CD4-positive, alpha-beta T cell treated with Interleukin-15 for 4 hours (primary cell): ENCODE results near the gene ERC1.

Experiments
- DNase-seq: peaks from one replicate; pipeline ENCODE4 v3.0.0-alpha.2; 2020; ENCODE audit warnings: low spot score

Gene ERC1

DNA sequence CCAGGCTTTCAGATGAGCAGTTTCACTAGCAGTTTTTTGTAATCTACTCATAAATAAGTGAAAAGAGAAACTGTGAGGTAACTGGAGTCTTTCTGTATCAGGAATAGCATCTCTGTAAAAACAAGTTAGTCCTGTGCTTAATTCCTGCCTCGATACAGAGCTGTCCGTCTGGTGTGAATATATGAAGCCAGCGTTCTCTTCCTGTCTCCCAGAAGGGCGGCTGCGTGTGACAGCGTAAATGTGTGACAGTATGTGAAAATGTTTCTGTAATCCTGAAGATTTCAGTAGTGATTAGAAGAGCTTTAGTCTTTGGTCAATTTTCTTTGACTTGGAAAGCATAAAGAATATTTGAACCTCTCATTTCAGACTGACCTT is 453.1 kb downstream of the ERC1 start:
- no peak for DNase-seq

DNA sequence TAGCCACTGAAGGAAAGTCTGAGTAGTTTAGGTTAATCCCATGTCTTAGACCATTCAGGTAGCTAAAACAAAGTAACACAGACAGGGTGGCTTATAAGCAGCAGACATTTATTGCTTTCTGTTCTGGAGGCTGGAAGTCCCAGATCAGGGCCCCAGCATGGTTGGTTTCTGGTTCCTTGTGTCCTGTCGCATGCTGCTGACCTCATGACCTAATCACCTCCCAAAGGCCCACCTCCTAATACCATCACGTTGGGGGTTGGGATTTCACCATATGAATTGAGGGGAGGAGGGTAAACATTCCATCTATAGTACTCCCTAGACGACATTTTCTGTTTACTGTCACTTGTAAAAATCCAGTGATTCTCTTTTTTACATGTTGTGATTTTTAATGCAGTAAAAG is 454.8 kb downstream of the ERC1 start:
- no peak for DNase-seq

DNA sequence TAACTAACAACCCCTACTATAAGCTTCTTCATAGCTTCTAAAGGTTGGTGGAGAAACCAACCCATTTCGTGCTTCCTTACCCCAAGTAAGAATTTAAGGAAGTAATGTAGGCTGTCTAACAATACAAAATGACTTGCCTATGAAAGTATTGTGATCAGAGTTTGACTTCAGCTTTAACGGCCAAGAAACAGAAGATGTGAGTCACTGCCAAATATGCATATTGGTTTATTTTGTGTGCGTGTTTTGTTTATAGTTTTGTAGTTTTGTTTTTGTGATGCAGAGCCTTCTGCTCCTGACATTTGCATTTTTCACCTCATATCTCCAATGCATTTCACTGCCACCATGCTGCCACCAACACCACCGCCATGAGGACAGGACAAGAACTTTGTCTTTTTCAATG is 457.3 kb downstream of the ERC1 start:
- DNase-seq = no peak

DNA sequence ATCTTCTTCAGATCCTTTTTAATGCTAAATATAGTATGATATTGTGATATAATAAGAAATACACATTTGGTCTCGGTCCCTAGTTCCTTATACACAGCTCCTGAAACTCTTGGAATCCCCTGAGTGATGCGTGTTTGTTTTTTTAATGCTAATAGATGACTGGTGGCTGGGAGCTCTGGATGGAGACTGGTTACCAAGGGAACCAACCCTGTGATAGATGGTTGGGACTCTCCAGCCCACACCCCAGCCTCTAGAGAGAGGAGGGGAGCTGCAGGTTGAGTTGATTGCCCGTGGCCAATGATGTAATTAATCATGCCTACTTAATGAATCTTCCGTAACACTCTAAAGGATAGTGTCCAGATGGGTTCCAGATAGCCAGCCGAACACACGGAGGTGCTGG is 462.8 kb downstream of the ERC1 start:
- no peak for DNase-seq

DNA sequence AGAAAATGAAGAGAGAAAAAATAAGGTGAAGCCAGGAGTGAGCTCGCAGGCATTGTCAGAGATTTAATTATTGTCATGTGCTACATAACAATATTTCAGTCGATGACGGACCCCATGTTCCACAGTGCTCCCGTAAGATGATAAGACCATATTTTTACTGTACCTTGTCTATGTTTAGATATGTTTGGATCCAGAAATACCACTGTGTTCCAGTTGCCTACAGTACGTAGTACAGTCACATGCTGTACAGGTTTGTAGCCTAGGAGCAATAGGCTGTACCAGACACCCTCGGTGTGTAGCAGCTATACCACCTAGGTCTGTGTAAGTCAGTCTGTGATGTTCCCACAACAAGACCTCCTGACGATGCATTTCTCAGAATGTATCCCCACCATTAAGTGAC is 465.9 kb downstream of the ERC1 start:
- DNase-seq = no peak

DNA sequence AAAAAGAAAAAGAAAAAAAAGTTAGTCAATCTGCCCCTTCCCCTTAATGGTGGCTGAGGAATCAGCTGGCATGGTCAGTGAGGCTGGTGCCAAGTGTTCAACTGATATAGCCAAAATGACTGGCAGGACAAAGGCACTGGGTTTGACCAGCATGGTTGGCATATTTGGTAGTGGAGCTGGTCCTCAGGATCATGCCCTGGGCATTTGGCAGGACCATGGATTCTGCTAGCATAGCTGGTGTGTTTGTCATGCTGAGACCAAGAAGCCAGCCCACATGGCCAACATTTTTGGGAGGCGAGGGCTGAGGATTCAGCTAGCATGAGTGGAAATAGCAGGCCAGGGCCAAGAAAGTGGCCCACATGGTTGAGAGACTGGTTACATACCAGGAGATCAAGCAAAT is 466.9 kb downstream of the ERC1 start:
- no peak for DNase-seq

DNA sequence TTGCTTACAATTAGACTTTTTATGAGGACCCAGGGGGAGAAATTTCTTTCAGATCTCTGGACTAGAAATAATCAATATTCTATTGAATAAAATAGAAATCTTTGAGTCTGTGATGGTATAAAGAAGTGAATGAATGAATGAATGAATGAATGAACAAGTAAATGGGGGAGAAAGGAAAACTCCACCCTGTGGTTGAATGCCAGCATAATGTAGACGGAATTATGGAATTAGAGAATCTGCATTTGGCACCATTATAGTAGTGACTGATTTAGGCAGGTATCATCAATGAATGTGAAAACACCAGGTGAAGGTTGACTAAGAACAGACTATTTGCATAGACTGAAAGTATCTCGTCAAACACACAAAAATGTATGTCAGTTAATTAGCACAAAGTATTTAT is 468.3 kb downstream of the ERC1 start:
- no peak for DNase-seq

DNA sequence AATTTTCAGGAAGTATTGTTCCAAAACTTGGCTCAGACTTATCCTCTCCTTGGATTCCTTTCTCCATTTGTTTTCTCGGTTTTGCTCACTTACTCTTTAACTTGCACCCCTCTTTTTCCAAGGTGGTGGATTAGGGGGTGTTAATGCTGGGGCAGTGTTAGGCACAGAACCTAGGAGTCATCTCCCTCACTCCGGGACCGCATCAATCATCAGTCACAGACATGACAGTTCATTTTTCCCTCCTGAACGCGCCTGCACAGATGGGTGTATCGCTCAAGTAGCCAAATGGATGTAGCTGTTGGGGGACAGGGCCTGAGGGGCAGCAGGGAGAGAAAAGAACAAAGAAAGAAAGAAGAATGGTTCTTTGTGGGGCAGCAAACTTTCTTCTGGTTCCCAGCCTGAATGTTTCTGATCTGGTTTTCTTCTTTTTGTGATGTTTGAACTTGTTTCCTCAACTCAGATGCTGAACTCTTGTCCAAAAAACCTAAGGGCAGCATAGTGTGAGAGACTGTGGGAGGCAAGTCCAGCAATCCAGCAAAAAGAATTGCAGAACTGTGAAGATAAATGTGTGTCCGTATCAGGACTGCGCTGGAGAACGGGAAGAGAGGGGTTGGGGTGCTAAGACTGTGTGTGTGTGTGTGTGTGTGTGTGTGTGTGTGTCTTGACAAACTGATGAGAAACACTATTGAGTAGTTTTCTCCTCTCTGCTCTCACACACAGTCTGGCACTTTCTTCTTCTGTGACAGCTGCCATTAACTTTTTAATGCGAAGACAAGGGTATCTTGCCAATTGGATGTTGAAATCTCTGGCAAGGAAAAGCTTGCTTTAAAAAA is 472.3 kb downstream of the ERC1 start:
- DNase-seq = no peak

DNA sequence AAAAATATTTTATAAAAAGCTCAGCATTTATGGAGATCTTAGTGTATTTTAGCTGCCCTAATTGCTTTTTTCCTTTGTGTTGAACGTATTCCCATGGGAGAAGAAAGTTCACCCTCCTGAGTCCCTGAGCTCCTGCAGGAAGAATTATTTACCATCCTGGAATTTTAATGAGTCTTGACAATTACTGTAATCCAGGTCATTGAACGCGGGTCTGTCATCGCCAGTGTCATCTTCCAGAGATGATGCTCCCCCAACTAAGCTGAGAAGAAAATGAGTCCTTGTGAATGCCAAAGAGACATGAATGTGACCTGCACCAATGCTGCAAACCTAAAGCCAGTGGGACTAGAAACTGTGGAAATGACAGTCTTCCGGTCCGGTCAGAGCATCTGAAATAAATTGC is 473.9 kb downstream of the ERC1 start:
- DNase-seq = no peak

DNA sequence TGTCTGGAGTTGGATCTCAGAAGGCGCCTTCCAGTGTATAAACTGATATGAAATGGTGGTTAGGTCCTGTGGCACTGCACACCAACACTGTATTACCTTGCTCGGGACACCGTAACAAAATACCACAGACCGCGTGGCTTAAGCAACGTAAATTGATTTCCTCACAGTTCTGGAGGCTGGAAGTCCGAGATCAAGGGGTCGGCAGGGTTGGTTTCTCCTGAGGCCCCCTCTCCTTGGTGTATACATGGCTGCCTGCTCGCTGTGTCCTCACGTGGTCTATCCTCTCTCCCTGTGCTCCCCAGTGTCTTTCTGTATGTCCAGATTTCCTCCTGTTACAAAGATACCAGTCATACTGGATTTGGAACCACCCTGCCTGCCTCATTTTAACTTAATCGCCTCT is 475.0 kb downstream of the ERC1 start:
- DNase-seq = no peak

DNA sequence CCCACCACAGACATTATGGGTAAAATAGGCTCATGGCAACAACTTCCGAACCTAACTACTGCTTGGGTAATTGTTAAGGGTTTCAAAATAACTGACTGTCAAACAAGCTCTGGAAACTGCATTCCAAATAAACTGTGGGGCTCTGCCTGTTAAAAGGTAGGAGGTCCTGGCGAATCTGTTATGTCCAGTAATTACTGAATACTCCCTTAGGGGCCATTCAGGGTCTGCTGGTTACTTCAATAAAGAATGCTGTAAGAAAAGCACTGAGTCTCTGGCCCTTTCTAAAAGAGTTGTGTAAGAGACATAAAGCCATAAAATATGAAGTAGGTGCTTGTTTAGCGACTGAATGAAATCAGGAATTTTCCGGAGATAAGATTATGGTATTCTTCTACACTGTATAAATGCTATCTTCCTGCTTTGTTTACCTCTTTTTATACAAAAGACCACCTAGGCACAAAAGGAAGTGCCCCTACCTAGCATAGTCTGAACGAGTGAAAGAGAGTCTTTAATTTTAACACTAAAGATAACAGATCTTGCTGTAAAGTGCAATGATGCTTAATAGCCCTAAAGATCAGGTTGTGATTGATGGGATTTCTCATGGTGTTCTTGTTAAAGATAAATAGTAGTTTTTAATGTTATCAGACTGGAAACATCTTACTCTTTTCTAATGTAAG is 475.6 kb downstream of the ERC1 start:
- no peak for DNase-seq

DNA sequence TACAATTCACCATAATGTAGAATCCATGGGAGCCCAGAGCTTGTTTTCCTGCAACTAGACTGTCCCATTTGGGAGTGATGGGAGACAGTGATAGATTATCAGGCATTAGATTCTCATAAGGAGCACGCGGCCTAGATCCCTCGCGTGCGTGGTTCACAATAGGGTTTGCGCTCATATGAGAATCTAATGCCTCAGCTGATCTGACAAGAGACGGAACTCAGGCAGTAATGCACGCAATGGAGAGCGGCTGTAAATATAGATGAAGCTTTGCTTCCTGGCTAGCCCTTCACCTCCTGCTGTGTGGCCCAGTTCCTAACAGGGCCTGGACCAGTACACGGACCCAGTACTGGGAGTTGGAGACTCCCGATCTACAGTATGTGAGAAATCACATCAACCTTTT is 476.7 kb downstream of the ERC1 start:
- no peak for DNase-seq

DNA sequence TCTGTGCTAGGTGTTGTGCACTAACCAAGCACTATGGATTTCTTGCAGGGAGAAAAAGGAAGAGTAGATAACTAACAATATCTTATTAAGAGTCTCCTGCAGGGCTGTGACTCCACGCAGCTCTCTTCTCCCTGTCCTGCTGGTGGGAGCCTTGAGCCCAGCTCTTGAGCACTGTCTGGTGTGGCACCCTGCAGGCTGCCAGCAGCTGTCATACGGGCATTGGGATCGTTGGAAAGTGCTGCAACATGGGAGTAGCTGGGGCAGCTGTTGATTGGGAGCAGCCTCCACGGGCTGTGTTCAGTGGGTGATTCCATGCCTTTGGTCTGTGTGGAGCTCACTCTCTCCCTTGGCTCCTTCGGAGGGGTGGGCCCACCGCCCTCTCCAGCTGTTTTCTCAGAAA is 478.0 kb downstream of the ERC1 start:
- no peak for DNase-seq

DNA sequence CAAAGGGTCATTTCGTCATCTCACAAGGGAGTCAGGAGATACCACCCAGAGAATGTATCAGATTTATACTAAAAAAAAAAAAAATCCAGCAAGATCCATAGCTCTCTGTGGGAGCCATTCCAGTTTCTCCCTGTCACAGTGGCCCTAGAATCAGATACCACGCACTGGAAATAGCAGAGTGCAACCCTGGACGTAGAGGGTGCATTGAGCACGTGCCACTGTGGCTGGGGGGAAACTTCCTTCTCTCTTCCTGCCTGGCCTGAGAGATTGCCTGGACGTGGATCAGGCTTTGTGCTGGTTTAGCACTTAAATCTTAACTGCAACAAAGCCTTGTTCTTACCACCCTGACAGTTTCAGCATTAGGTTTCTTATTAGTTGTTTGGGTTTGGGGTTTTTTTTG is 479.0 kb downstream of the ERC1 start:
- DNase-seq = no peak

DNA sequence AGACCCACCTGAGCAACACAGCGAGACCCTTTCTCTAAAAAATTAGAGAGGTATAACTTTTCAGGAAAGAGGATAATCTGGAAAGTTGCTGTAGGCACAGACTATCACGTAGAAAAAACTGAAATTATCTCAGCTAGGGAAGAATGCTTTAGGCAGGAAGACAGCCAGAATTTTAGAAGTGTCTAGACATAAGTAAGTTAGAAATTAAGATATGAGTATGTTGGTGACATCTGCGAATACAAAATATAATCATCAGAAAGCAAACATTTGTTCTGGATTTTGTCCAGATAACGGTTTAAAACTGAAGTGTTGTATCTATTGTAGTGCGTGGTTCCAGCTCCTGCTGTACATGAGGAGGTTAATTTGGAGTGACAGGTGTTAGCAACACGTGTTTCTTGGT is 480.2 kb downstream of the ERC1 start:
- DNase-seq = no peak

DNA sequence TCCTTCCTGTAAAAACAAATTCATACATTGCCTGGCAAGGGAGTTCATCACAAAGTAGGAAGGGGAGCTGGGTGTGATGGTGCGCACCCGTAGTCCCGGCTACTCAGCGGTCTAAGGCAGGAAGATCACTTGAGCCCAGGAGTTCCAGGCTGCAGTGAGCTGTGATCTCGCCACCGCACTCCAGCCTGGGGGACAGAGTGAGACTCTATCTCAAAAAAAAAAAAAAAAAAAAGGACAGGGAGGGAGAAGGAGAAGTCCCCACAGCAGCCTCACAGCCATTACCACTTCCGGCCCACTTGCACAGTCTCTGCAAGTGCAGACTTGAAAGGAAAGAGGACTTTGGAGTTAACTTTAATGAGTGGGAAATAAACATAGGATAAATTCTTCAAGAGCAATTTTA is 482.4 kb downstream of the ERC1 start:
- peak; percentile 8 for DNase-seq

DNA sequence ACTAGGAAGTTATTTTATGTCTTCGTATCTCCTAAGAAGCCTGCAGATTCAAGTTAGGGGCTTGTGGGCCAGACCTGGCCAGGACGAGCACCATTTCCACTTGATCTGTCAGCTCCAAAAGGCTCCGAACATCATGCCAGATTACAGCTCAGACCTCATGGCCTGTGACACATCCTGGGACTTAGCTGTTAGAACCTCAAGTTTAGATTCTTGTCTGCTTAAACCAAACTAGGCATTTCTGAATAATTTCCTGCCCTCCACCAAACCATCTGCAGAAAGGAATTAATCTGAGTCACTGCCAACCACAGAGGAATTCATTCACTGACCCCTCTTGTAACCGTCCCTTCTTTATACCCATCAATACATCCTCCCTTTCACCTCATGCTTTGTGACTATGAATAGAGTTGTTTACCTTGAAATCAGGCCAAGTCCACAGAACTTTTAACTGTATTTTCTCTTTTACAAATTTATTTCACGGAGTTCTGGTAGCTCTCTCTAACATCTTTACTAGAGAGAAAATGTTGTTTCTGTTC is 483.1 kb downstream of the ERC1 start:
- DNase-seq = peak; percentile 5

DNA sequence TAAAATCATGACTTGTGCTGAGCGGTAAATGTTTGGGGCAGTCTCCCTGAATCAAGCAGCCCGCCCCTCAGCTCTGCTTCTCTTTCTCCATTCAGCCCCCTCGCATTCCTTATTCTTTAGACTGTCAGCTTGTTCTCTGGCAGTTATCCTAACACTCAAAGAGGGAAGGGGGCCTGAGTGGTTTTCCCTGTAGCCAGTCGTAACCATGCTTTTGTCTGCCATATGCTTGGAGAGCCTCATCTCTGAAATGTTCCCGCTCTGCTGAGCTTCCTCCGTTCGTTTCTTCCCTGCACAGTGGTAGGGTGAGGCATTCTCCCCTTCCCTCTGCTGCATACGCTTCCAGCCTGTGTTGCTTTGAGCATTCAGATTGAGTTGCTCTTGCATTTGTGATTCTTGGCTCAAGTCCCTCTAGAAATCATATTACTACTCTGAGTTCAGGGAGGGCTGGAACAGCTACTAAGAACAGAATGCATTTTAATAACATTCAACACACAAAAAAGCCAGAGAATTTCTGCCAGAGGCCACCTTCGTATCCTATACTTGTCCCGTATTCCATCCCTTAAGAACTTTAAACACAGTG is 483.6 kb downstream of the ERC1 start:
- DNase-seq = no peak

DNA sequence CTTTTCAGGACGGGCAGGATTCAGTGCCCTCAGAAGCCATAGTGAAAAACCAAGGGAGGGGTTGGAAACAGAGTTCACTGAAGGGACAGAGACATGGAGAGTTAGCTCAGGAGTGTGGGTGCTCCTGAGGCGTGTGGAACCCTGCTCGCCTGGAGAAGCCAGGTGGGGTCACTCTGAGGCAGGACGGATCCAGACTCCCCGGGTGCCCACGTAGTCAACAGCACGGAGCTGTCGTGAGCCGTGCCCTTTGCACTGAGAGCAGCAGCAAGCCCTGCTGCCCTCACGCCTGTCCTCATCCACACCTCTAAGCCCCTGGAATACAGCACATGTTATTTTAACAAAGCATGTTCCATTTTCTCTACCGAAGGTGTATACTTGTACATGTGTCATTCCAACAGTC is 488.6 kb downstream of the ERC1 start:
- no peak for DNase-seq

DNA sequence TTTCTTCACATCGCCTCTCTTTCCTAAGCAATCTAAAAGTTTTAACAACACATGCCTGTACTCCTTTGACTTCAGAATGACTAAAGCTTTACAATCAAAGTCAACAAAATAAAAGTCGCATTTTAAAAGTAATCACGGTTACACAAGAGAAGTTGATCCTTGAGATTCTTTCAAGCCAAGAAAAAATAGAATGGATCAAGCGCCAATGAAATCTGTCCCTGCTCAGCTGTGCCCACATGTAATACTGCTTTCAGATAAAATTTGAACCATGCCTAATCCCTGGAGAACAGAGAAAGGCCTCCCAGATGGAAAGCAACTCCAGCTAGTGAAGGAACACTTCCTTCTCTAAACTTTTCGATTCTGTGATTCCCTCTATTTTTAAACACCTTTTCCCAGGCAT is 490.3 kb downstream of the ERC1 start:
- no peak for DNase-seq

DNA sequence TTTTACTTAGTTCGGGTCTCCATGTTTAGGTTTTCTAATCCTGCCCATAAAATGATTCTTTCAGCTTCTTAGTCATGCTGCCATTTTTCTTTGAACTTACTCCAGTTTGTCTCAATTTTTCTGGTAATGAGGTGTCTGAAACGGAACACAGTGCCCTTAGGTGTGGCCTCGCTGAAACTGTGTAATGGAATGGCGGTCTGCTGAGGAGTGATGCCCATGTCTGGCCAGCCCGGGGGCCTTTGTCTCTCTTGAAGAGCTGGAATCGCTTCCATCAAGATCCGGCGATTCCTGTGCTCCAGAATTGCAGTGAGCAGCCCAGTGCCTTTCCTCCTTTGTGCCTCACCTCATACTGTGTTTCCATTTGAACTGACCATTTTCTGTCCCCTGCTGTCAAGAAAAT is 490.9 kb downstream of the ERC1 start:
- no peak for DNase-seq

DNA sequence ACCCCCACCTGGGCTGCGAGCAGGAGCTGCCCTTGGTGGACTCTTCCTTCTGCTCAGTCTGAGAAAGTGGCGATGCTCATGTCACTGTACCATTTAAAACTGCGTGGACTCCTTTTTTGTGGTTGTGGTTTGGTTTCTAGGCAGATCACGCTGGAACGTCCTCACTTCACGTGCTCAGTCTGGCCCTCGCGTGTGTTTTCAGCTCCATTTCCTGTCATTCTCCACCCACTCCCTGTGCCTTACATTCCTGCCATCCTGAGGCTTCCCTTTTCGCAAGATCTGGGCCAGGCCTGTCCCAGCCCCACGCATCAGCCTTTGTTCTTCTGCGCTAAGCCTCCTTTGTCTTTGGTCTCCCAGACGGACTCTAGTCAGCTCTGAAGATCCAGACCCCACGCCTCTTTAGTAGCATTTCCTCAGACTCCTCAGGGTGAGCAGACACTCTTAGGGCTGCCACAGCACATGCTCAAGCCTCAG is 497.9 kb downstream of the ERC1 start:
- DNase-seq = no peak

DNA sequence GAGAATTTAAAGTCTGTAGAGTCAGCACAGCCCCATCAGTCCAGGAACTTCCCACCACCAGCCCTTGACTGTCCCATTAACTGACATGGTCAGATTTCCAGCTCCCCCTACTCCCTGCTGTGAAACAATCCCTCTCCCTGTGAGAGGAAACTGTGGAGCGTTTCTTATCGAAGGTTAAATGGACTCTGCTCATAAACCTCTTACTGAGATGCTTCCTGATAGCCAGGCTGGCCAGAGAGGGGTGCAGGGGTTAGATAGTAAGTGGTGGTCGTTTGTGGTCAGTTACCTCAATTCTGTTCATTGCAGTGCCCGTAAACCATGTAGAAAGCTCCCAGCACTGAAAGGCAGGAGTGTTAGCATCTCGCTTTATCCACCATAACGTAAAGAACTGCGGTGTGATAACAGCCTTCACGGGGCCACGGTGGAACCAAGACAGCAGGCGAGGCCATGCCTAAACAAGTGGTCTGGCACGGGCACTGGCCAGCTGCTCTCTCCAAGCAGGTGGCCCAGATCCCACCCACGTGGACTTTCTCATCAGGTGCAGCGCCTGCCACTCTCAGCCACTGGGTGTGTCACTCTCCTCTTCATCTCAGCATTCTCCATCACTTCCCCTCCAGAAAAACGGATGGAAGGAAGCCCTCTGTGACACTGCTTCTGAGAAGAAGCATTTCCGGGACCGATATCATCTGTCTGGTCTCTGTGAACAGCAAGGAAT is 501.1 kb downstream of the ERC1 start:
- DNase-seq = no peak
